ENCODE measurements around the gene CCL1.
A peak's percentile ranks its signal among the peaks of the same experiment; 100 is the strongest.

The CCL1 gene

DNA sequence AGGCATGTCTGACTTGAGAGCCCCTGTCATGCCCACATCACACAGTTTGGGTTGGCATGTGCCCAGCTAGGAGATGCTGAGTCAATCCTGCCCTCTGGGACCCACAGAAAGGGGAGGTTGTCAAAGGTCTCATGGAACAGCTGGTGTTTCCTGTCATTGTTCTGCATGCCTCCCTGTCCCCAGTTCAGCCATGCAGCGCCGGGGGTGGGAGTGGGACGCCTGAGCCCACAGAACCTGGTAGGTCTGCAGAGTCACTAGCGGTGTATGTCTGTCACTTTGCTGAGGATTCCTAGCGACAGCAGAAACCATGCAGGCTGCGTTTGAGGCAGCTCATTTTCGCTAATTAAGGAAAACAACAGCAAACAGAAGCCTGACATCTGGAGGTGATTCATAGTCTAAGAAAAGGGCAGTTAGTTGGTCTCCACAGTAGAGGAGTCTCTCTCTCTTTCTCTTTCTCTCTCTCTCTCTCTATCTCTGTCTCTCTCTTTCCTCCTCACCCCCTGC is 19.6 kb upstream of the CCL1 start:
- DNase-seq (ENCODE audit: low read depth) = no peak

DNA sequence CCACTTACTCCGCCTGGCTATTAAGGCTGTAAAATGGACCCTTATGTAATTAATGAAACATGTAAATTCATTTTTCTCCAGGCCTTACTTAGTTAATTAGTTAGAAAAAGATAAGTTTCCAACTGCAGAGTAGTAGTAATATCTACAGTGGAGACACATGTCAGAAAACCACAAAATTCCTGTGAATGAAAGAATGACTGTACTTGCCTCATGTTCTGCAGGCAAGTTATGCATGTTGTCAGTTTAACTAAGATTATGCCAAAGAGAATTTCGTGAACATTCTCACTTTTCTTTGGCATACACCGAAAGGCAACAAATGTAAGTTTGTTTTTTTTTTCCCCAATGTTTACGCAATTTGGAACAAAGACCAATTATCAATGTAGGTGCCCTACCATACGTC is 16.8 kb upstream of the CCL1 start:
- no peak for DNase-seq (ENCODE audit: low read depth)

DNA sequence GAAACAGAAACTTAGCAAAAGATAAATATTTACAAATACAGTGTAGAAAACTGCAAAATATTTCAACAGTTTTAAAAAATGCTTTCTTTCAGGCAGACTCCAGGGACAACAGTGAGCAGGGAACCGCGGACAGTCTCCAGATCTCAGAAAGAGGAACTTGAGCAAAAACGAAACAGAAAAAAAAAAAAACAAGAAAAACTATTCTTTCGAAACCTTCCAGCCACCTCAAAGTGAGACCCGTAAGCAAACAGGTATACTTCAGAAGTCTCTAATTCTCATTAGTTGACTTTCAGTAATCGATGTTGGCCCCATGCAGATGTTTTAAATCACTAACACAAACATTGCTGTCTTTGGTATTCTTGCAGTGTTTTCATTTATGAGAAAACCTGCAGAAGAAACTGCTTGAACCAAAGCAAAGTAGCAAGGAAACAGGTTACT is 15.7 kb upstream of the CCL1 start:
- no peak for DNase-seq (ENCODE audit: low read depth)

DNA sequence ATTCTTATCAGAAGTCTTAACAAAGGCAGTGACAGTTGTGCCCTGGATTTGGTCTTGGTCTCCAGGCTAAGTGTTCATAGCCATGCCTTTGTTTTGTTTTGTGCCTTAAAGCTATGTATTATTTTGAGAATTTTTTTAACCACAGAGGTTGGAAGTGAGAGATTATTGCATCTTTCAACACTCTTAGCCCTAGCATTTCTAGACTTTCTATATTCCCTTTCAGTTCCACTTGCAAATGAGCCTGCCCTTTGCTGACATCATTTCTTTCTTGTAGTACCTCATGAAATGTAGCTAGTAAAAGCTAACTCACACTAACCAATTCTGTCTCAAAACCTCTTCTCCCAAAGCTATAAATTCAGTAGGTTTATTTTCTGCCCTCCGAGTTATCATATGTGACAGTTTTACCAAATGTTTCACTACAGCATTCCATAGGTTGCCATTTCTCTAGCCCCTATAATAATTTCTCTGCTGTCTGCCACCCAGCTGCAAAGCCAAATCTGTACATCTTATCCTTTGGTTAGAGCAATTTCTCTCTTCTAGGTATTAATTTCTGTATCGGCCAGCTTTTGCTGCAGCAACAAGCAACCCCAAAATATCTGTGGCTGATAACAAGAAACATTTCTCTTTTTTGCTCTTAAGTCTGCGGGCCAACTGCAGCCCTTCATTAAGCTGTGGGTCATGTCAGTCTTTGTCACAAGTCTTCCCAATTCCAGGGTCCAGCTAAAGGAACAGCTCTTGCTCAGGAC is 14.2 kb upstream of the CCL1 start:
- DNase-seq (ENCODE audit: low read depth) = no peak

DNA sequence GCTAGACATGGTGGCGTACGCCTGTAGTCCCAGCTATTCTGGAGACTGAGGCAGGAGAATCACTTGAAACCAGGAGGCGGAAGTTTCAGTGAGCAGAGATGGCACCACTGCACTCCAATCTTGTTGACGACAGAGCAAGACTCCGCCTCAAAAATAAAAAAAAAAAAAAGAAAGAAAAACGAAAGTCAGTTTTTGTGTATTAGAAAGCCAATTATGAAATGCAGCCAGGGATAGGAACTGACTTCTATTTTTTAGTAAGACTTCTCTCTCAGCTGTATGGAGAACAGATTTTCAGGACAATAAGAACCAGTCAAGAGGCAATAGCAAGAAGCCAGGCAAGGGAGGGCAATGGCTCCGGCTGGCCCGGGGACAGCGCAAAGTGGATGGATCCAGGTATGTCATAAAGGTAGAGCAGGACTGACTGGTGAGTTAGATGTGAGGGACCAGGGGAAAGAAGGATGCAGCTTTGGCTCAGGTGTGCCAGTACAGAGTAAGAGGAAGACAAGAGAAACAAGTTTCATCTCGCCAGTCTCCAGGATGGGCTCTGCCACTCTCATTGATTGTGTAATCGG is 12.5 kb upstream of the CCL1 start:
- DNase-seq (ENCODE audit: low read depth) = no peak

DNA sequence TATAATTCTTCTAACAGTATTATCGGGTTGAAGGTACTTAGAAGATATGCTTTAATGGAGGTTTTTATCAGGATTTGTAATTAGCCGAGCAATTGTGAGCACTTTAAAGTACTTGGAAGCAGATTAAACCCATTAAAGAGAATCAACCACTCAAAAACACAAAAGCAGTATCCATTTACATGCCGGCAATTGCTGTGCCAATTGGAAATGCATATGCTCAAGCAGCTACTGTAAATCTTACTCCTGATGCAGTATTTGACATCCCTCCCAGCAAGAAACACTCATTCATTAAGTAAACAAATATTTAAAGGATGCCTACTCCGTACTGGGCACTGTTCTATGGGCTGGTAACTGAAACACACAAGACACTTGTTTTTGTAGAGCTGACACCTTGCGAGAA is 11.4 kb upstream of the CCL1 start:
- no peak for DNase-seq (ENCODE audit: low read depth)

DNA sequence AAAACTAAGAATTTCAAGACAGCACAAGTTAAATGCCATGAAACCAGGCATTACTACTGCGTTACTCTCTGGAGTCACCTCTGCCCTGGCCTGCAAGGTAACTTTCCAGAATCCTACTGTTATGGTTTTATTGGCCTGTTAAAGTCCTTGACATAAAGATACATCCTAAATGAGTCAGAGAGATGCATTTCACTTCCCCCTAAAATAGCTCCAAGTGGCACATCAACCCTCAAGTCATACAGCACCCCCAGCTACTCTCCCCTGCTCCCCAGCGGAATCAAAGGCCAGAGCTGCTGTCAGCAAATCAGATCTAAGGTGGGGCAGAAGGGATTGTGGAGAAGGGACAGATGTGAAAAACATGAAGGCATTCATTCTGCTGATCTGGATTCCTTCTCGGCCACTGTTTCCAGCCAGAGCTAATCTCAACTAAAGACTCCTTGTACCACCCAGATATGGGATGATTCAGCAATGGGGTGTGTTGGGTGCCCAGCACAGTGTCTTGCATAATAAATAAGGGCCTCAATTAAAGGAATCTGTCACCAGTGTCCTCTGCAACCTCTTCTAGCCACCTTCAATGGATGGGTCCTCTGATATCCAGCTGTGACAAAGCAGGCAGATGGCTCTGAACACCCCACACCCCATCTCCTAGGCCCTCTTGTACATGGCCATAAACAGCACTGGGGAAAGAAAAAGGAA is 8.5 kb upstream of the CCL1 start:
- no peak for DNase-seq (ENCODE audit: low read depth)

DNA sequence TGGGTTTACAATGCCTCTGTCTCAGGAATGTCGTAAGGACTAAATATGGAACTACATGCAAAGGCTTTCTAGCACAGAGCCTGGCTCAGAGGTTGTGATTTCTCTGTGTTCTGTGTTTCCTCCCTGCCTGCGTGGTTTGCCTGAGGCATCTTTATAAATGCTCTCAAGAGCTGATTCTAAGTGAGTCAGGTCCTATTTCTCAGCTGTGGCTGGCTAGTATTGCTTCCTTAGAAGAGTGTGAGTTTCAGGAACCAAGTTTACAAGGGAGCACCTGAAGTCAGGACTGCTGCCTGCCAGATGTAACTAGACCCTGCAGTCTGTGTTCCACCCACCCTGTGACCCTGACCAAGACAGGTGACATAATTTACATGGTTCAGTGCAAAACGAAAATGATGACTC is 8.0 kb upstream of the CCL1 start:
- DNase-seq (ENCODE audit: low read depth) = no peak

DNA sequence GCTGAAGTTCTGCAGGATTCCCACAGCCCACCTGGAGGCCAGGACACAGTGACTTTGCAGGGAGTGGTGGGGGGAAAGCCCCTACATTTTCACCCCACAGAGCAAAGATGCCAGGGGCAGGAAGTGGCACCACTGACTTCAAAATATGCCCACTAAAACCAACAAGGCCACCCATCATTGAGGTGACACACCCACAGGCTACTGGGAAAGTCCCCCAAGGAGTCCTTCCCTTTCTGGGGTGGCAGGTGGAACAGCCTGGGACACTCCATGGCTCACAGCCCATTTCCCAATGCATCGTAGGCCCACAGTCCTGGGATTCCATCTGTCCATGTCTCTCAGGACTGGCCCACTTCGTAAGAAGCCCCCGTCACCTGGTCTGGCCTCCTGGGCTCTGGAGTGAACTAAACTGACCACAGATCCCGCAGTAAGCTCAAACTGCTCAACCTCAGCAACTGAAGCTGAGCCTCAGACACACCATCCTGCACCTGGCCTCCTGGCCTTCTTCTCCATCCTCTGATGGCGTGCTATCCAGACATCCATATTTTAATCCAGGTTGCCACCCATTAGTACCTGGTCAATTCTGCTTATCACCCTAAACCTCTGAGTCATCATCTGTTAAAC is 7.5 kb upstream of the CCL1 start:
- DNase-seq (ENCODE audit: low read depth) = no peak

DNA sequence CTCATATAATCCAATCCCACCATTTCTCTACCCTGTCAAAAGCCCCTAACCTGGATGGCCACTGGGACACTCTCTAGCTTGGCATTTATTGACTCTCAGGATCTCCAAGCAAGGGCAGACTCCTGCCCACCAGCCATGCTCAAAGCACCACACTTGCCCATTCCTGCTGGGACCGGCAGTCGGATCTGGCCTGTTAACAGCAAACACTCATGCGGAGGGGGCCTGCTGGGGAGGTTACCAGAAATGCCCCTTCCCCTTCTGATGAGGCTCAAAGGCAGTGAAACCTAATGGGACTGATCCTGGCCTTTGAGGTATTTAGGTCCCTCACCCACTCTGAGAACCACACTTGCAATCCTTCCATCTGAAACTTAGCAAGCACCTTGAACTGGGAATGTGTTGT is 6.5 kb upstream of the CCL1 start:
- DNase-seq (ENCODE audit: low read depth) = no peak

DNA sequence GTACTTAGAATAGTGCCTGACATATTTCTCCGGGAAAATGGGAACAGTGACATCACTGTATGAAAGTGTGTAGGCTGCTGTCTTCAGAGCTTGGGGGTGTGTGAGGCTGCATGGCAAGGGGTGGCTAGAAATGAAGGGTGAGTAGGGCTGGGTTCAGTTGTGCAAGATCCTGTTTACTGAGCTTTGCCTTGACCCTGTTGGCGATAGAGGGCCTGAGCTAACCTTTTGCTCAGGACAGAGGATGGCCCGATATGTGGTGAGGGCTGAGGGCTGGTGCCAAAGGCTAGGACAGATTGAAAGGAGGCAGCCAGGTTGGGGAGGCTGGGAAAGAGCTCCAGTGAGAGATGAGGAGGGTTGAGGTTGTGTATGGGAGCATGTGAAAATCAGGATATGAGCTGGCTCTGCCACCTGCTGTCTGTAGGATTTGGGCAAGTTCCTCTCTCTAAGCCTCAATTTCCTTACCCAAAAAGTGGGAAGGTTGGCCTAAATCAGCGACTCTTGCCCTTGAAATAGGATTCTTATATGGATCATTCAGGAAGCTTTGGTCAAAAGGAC is 6.0 kb upstream of the CCL1 start:
- no peak for DNase-seq (ENCODE audit: low read depth)

DNA sequence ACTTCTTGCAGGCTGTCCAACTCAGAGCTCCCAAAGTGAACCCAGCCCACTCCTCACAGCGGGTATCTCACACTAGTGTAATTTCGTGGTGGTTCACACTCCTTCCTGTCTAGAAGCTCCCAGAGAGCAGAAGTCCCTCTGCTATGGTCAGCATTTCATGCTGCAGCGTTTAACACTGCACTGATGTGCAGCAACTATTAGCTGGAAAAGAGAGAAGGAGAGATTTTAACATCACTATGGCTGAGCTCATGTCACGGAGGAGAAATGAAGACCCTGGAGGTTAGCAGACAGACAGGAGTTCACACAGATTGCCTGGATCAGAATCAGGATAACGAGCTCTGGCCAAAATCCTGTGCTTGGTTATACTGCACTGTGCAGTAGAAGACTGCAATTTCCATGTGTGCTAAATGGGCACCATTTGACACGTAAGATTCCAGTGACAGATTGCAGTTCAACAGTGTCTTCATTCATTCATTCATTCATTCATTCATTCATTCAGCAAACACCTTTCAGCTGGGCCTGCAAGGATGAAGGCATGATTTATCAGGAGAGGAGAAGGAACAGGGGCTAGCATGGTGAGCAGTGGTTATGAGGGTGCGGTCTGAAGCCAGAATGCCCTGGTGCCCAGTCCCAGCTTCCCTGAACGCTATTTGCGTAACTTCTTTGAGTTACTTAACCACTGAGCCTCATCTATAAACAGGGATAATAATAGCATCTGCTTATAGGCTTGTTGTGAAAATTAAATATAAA is 5.3 kb upstream of the CCL1 start:
- DNase-seq (ENCODE audit: low read depth) = no peak

DNA sequence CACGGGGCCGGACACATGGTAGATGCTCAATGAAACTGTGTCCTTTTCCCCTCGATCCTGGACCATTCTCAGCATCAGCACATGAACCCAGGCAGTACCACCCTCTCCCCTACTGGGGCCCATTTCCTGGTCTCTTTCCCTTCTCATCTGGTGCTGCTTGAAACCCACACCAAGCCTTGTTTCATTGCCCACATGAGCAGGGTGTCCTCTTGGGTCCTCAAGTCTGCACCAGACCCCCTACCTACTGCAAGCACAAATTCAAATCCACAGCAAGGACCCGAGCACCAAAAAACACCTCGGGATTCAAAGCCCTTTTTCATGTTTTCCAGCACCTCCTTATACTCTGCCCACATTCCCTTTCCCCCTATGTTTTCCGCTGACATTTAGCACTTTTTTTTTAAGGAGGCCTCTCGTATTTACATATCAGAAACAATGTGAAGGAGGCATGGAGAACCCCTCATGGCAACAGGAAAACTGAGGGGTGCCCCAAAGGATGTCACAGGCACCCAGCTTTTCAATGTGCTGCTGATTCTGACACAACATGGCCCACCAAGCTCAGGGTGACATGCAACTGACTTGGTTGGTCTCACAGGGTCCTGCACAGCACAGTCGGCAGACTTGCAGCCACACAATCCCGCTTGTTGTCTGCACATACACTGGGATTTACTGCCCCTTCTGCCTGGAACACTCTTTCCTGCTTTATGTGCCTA is 4.6 kb upstream of the CCL1 start:
- DNase-seq (ENCODE audit: low read depth) = no peak

DNA sequence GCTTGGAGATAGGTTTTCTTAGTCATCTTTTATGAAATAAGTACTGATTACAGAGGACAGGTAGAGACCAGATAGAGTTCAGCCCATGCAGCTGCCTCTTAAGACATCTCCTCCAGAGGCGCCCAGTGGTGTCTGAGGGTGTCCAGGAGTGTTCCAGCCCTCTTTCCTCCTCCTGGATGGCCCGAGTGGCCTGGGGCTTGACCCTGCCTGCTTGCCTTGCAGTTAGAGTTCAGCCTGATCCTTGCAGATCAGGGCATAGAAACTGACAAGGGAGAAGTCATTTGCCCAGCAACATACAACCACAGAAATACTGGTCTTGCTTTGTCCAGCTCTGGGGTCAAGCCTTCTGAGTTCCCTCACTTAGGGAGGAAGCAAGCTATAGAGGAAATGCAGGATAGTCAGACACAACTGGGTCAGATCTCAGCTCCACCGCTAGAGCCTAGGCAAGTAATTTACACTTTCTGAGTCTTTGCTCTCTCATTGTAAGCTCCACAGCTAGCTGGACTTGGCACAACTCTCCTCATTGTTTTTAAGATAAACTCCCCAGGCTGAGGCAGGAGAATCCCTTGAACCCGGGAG is 3.6 kb upstream of the CCL1 start:
- DNase-seq (ENCODE audit: low read depth) = no peak

DNA sequence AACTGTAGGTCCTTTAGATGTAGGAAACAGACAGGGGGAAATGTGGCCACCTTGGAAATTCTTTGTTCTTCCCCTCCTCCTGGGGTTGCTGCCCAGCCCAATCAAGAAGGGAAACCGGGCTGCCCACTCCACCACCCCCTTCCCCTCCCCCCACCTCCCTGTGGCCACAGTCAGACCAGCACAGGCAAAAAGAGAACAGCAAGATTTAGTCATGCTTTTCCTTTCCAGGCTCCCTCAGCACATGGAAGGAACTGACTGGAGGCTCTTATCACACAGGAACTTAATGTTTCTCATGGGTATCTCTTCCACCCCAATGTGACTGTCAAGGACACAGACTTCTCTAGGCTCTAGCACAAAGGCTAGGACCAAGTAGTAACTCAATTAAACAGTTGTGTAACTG is 3.0 kb upstream of the CCL1 start:
- no peak for DNase-seq (ENCODE audit: low read depth)

DNA sequence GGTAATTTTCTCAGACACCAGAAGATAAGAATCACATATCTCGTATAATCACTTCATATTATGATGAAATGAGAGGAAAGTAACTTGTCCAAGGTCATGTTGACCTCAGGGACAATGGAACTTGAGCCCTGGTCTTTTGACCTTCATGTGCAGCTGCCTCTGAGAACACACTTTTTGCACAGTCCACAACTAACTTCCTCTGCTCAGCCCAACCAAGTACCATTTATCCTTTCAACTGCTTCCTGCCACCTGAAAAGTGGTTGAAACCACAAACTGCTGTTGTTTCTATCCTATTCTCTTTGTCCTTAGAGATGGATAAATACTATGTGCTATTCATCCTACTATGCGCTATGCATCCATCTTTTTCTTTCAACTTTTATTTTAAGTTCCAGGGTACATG is 2.3 kb upstream of the CCL1 start:
- no peak for DNase-seq (ENCODE audit: low read depth)

DNA sequence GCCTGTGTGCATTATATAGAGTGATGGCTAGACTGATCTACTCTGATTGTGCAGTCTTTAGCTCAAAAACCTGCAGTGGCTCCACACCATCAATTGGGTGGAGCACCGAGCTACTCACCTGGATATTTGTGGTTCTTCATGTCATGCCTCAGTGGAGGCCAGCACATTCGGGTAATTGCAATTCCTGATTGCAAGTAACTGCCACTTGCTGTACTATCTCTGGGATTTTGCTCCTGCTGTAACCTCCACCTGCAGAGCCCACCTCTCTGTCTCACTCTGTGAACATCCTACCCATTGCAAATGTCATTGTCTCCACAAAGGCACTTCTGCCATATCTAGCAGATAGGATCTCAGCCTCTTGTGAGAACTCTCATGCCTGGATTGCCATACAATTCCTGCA is 1.7 kb upstream of the CCL1 start:
- DNase-seq (ENCODE audit: low read depth) = no peak

DNA sequence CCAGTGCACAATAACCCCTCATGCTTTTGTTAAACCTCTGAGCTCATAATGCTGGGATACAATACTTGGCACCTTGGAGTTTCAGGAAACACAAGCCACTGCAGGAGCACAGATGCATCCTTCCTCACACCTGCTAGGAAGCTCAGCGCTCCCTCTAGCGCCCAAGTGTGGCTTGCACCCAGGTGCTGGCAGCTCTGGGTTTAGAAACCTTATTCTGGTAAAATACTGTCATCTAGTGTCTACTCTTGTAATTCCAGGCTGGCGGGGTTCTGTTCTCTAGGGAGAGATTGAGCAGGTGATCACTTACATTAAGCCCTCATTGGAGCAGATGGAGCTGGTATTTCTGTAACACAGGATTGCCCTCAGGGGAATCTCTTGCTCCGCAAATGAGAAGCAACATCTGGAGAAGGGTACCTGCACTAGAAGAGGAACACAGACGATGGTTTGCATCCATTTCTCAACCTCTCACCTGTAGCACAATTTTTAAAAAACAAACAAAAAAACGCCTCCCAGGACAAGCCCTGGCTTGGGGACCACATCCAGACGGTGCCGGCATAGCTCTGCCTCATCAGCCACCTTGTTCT is 1.5 kb downstream of the CCL1 start:
- DNase-seq (ENCODE audit: low read depth) = peak; percentile 48

DNA sequence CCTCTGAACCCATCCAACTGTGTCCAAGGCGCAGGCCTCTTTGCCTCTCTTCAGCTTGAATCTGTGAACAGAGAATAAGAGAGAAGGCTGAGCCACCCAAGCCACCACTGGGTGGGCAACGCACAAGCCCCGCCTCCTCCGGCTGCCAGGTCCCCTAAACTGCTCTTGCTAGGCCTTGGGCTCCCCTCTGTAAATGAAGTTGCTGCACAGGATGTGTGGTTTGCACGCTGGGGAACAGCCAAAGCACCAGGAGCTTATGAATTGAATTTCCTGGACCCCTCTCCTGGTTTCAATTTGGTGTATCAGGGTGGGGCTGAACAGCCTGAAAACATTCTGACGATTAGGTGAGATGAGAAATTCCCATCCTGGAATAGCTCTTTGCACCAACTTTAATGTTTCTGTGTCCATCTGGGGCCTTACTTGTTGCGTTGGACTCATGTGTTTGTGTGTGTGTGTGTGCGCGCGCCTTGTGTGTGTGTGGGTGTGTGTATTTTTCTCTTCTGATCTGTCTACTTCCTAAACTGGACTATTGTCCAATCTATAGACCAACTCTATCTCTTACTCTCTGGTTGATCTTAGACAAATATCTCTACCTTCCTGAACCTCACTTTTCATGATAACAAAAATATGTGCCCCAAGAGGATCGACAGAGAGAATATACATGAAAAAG is 2.3 kb downstream of the CCL1 start:
- no peak for DNase-seq (ENCODE audit: low read depth)

DNA sequence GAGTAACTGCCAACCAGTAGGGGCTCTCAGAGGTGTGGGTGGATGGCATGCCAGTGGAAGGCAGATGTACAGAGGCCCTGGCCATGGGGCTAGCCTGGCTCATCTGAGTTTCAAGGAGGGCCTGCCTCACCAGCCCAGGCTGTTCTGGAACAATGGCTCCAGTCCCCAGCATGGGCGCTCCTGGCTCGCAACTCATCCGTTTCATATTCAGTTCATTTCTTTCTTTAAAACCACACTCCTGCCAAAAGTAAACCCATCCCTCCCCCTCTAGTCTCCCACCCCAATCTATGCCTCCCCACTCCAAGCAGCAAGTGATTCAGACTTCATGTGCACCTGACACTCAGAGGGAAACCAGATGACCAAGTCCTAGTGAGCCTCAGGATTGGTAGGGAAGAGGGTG is 4.4 kb downstream of the CCL1 start:
- DNase-seq (ENCODE audit: low read depth) = no peak

Measured in non-pigmented ciliary epithelial cell (primary cell).